Measurements from ENCODE around the gene LUC7L. TPM values are rescaled to one million over a fixed set of nuclear protein-coding genes. Genes with fewer than 3 reads are reported as not detected.

The LUC7L gene
- total and polyA plus RNA-seq, 9 donors = 56.6 to 112 (median 73.5) TPM

- no peak overlapping the region for H3K4me3 ChIP-seq
- H3K9me3 ChIP-seq = no peaks in the 10 kb centered on the region
- intact Hi-C loops (cut with DNase I) = no loop called here
- no peaks in the 10 kb centered on the region for H3K36me3 ChIP-seq
- 85 to 95% (median 94%) methylated on average over 9 of the region's 9 CpGs for WGBS, 3 donors
- no peaks in the 10 kb centered on the region for H3K4me1 ChIP-seq (ENCODE audit: insufficient read depth)
- no peak for DNase-seq
- no peak overlapping the region for H3K27ac ChIP-seq
- H3K27me3 ChIP-seq = no peaks in the 10 kb centered on the region
- TF ChIP-seq POLR2A (IDR thresholded peaks at IDR 0.05) = no peak
- no peak for TF ChIP-seq CTCF (IDR thresholded peaks at IDR 0.05)
- TF ChIP-seq EP300 (IDR thresholded peaks at IDR 0.05) = no peak
These were observed 15.9 kb upstream of the LUC7L start for GRCh38 chr16:245105-245504.

GRCh38 chr16:243348-243747 lies 14.1 kb upstream of the LUC7L start:
- Histone ChIP-seq H3K27ac (no peak overlapping the region), H3K27me3 (no peaks in the 10 kb centered on the region), H3K4me1 (ENCODE audit: insufficient read depth) (peaks cover 2% of the 10 kb centered on the region), H3K36me3 (no peaks in the 10 kb centered on the region), H3K9me3 (no peaks in the 10 kb centered on the region), H3K4me3 (no peak overlapping the region)
- no peak for DNase-seq
- TF ChIP-seq CTCF (IDR thresholded peaks at IDR 0.05) (no peak), POLR2A (IDR thresholded peaks at IDR 0.05) (no peak), EP300 (IDR thresholded peaks at IDR 0.05) (no peak)
- intact Hi-C loops (cut with DNase I) = no loop called here
- 81 to 90% (median 82%) methylated on average over 4 of the region's 4 CpGs for WGBS, 3 donors

- Histone ChIP-seq H3K27me3 (no peaks in the 10 kb centered on the region), H3K27ac (no peak overlapping the region), H3K4me1 (ENCODE audit: insufficient read depth) (peaks cover 2% of the 10 kb centered on the region), H3K9me3 (no peaks in the 10 kb centered on the region), H3K36me3 (no peaks in the 10 kb centered on the region), H3K4me3 (no peak overlapping the region)
- intact Hi-C loops (cut with DNase I) = no loop called here
- DNase-seq = no peak
- TF ChIP-seq CTCF (IDR thresholded peaks at IDR 0.05) (no peak), POLR2A (IDR thresholded peaks at IDR 0.05) (no peak)
- WGBS, 3 donors = 88 to 93% (median 90%) methylated on average over 10 of the region's 10 CpGs
These were observed 13.0 kb upstream of the LUC7L start for GRCh38 chr16:242281-242680.

GRCh38 chr16:240559-240958 lies 11.3 kb upstream of the LUC7L start:
- DNase-seq = no peak
- no peaks in the 10 kb centered on the region for H3K36me3 ChIP-seq
- no peaks in the 10 kb centered on the region for H3K9me3 ChIP-seq
- H3K4me3 ChIP-seq = no peak overlapping the region
- no peak overlapping the region for H3K27ac ChIP-seq
- no peak for TF ChIP-seq CTCF (IDR thresholded peaks at IDR 0.05)
- no peak for TF ChIP-seq EP300 (IDR thresholded peaks at IDR 0.05)
- no peak for TF ChIP-seq POLR2A (IDR thresholded peaks at IDR 0.05)
- intact Hi-C loops (cut with DNase I) = no loop called here
- WGBS, 3 donors = 93 to 97% (median 95%) methylated on average over 8 of the region's 8 CpGs
- no peaks in the 10 kb centered on the region for H3K27me3 ChIP-seq
- peaks cover 2% of the 10 kb centered on the region for H3K4me1 ChIP-seq (ENCODE audit: insufficient read depth)

GRCh38 chr16:239948-240277 lies 10.7 kb upstream of the LUC7L start:
- DNase-seq = no peak
- TF ChIP-seq POLR2A (IDR thresholded peaks at IDR 0.05) (no peak), EP300 (IDR thresholded peaks at IDR 0.05) (no peak), CTCF (IDR thresholded peaks at IDR 0.05) (no peak)
- Histone ChIP-seq H3K4me3 (no peak overlapping the region), H3K27me3 (no peaks in the 10 kb centered on the region), H3K27ac (no peak overlapping the region), H3K9me3 (no peaks in the 10 kb centered on the region), H3K36me3 (no peaks in the 10 kb centered on the region), H3K4me1 (ENCODE audit: insufficient read depth) (peaks cover 2% of the 10 kb centered on the region)
- intact Hi-C loops (cut with DNase I) = loop anchor here in 2 of 4 donors (5.0 to 10.0 kb wide), 2 partner anchors 107 to 115 kb away; partner anchors contain the start of gene AXIN1 (in 1 of the 2)
- WGBS, 3 donors = 74 to 79% (median 79%) methylated on average over 3 of the region's 3 CpGs

Measured in ovary (tissue), 9 donors.